NCI-H510A (cell line): ENCODE data around the gene SLC10A7.
"Not testable (repeated sequence)": the region's sequence is repeated elsewhere in the genome, so short reads cannot be mapped to it uniquely, and the experiment has no call there.

ENCODE experiments used
- DNase-seq: peaks from one replicate; lab custom pipeline; 2025; lab: John Stamatoyannopoulos, UW

The SLC10A7 gene

DNA sequence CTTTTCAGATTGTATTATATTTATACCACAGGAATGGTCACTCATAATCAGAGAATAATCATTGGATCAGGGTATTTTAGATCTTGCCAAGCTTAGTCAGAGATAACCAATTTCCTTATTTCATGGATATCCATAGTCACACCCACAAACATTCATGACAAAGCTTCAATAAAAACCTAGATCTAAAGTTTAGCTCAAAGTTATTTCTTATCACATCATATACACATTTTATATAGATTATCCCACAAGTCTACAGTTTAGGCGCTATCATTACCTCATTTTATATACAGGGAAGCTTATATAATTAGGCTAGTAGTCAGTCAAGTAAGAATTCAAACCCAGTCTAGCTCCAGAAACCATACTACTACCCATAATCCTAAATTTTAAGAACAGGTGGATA, 82.3 kb downstream of the SLC10A7 start:
- no peak for DNase-seq

DNA sequence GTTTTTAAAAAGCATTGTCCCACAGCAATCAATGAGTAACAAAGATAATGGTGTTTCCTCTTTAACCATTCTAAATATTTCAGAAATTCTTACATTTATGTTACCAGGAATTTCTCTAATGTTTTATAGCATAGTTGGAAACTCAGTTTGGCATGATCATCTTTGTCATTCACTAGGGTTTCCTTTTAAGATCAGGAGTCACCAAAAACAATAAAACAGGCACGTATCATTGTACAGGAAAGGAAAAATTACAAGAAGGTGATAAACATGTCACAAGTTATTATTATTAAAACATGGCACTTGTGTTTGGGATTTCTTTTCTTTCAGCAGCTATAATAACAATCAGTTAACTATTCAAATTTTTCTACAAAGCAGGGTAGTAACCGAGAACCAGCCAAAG, 84.0 kb downstream of the SLC10A7 start:
- no peak for DNase-seq

DNA sequence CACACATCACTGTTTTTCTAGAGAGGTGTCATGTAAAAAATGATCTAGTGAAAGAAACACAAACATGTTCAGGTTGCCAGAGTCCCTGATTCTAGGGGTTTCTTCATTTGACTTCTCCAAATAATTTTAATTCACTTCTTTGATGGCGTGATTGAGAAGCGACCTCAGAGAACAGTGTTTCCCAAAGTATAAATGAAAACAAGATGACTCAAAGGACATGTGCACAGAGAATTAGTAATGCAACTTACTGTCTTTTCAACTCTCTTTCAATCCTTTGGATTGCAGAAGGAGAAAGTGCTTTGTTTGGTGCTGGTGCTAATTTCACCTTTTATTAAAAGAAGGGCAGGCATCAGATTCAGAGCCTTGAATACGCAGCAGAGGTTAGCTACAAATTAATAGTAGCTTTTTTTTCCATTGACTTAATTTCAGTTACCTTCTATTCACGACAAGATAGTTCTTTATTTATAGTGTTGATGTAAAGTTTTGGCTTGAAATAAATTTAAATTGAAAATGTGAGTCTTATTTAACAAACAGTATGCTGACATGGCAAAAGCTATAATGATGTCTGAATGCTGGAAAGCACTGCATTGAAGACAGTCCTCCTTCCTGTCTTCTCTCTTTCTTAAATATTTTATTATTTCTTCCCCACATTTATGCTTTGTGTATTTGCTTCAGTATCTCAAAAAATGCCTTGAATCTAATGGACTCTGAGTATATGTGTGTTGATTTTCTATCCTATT, 85.1 kb downstream of the SLC10A7 start:
- no peak for DNase-seq

DNA sequence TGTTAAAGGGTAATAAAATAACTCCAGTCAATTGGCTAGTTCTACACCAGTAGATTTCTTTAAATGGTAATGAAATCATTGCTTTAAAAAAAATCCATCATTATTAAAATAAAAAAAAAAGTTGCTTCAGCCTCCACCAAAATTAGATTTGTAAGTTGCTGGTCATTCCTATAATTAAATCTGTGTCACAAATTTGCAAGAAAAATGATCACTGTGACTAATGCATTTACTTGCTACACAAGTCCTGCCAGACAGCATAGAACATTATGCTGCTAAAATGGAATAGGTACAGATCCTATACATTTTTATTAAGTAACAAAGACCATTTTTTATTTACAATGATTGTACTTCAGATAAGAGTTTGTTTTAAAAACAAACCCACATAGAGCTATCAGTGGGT, 85.8 kb downstream of the SLC10A7 start:
- no peak for DNase-seq

DNA sequence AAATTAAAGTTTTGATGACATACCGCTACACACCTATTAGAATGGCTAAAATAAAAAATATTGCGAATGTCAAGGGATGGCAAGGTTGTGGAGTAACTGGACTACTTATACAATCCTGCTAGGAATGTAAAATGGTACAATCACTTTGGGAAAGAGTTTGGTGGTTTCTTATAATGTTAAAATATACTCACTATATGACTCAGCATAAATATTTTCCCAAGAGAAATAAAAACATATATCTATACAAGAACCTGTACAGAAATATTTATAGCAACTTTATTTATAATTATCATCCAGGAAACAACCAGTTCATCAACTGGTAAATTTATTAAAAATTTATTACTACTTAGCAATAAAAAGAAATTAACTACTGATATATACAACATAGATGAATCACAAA, 89.7 kb downstream of the SLC10A7 start:
- no peak for DNase-seq

DNA sequence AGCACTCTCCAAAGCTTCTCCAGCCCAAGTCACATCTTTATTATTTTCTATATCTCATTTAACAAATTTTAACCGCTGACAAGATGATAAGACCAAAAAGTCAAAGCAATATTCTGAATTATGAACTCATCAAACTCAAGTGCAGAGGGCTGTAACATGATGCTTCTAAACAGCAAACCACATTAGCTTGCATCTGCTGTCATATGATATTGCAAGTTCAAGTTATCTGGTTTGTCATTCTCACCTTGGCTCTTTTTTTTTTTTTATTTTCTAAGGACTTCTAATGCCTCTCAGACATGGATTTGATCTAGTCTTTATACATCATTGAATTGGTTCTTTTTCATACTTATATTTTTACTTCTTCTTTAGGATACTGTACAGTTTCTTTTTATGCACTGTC, 93.4 kb downstream of the SLC10A7 start:
- no peak for DNase-seq

DNA sequence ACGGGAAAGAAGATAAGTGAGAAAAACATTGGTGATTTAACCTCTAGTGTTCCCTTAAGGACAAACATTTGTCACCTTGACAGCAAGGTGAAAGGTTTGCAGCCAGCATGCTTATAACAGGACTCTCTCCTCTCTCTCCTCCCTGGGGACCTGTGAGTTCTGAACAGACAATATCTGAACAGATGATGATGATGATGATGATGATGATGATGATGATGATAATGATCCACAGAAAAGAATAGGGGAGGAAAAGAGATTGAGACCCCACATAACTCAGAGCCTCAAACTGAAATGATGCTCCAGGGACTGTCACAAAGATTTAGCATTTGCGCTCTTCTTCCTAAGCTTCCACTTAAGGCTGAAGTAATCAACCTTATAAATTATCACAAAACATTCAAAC, 103.9 kb downstream of the SLC10A7 start:
- no peak for DNase-seq

DNA sequence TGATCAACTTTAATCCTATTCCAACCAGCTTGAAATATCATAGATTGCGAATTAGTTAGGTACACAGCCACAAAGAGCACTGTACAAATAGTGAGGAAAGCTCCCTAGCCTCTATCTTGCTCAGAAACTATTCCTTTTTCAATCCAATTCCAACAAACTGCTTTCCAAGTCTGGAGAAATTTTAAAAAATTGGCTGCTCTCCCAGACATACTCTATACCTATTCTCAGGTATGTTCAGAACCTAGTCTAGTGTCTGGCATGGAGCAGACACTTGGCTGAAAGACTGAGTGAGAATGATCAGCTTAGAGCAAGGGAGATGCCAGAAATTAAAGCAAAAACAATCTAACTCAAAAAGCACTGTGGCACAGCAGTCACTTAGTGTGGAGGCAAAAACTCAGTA, 105.9 kb downstream of the SLC10A7 start:
- no peak for DNase-seq

DNA sequence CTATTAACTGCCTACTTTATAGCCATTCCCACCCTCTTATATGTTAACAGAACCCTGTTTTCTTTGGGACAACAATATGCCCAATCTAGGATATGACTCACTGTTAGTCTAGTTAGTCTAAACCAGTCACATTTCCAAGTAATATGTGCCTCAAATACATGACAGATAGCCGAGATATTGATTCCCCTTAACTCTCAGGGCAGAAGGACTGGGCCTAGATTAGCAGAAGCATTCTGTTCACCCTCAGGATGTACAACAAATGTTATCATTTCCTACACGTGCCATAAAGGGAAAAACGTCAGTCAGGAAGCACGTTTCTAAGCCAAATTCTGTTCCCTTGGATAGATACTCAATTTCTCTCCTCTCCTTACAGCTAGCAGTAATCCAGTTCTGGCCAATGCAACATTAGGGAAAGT, 114.1 kb downstream of the SLC10A7 start:
- no peak for DNase-seq

DNA sequence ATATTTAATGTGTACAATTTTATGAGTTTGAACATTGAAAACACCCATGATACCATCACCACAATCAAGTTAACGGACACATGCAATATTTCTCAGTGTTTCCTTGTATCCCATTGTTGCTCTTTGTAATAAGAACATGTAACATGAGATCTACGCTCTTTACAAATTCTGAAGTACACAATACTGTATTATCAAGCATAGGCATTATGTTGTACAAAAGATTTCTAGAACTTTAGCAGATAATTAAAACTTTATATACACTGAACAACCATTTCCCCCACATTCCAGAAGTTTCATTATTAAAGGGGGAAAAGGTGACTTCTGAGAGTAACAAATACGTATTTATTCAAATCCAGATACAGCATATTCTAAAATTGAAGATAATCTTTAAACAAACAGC, 114.5 kb downstream of the SLC10A7 start:
- DNase-seq = no peak

DNA sequence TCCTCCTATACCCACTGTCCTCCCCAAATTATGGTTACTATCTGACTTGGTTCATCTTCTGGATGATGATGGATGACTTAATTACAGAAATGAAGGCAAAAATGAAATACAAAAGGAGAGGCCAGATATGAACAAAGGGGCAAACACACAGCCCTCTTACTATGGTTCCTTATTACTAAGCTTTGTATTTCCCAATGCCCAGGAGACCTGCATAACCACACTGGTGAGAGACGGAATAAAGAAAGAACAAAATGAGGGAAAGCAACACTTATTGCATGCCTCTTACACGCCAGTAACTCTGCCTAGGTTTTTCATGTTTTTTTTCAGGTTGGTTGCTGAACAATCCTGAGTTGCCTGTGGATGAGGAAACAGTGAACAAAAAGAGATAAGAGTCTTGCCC, 120.5 kb downstream of the SLC10A7 start:
- DNase-seq = no peak

DNA sequence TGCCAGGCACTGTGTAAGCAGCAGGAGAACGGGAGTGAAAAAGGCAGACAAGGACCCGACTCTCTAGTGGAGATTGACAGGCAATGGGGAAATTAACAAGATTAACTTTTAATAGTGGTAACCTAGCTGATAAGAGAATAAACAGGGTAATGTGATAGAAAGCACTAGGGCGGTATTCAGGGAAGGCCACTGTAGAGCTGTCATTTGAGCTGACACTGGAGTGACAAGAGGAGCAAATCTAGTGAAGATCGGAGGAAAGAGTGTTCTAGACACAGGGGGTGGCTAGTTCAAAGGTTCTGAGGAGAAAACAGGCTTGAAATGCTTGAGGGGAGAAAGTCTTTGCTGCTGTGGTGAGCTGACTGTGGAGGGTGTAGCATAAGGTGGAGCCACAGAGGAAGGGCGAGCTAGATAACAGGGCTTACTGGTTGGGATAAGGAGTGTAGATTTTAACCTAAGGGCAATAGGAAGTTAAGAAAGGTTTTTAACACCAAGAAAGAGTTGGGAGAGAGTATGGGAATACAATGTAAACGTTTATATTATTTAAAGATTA, 122.8 kb downstream of the SLC10A7 start:
- DNase-seq = no peak

DNA sequence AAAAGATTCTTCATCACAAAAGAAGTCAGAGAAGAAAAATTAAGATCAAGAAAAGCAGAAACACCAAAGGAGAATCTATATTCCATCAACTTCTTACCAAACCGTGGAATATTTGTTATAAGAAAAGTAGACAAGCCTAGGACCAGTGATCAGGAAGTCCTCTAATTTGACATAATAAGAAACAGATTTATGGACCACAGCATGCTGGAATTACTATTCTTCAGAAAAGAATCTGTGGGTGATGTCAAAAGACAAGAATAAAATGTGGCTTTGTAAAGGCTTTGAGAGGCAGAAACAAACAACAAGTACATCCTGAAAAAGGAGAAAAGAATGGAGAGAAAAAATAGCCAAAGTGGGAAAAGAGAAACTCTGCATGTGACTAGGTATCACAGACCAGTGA, 123.3 kb downstream of the SLC10A7 start:
- DNase-seq = no peak

DNA sequence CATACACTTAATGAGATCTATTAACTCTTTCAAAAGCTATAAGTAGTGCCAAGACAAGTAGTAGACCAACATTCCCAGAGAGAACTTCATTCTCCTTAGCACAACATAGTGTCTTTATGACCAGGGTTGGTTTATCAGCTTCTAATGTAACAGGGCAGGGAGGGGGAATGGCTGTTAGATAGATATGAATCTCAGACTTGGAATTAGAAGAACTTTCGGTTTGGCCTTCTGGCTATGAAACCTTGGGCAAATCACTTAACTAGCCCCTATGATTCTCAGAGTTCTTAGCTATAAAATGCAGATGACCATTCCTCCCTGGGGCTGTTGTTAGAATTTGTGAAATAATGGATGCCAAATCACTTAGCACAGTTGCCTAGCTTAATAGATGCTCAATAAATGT, 132.2 kb downstream of the SLC10A7 start:
- no peak for DNase-seq

DNA sequence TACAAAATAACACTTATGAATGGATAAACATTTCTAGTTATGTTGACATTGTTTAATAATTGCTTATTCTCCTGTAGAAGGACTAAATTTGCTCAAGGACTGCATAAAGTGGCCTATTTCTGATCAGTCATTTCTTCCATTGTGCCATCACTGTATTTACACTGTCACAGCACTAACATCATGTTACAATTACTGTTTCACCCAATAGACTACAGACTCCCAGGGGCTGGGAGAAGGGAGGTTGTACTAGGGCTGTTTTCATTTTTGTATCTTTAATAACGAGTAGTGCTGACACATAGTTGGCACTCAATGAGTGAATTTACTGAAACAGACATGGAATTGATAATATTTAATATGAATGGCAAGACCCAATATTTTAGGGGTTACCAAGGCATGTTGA, 139.5 kb downstream of the SLC10A7 start:
- DNase-seq = no peak

DNA sequence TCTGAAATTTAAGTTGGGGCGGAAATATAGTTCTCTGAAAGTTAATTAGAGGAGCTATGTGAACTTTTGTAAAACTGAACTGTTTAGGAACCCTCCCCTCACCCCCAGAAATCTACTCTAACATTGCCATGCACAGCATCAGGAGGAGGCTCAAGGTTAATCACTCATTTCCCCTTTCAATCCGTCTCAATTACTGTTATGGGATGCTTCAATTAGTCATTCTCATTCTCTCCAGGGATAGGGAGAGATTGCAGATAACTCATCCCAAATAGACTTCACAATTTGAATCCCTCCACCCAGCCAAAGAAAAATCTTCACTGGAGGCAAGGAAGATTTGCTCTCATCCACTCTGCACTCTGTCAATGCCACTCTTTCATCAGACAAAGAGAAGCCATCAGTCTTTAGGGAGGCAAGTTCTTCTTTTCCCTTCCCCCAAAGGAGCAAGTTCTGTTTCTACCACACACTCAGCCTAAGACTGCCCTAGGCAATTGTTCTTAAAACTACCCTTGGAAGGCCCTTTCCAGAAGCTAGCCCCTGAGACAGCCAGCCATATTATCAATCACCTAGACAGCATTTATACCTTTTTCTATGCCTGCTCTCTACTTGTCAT, 140.4 kb downstream of the SLC10A7 start:
- DNase-seq = no peak

DNA sequence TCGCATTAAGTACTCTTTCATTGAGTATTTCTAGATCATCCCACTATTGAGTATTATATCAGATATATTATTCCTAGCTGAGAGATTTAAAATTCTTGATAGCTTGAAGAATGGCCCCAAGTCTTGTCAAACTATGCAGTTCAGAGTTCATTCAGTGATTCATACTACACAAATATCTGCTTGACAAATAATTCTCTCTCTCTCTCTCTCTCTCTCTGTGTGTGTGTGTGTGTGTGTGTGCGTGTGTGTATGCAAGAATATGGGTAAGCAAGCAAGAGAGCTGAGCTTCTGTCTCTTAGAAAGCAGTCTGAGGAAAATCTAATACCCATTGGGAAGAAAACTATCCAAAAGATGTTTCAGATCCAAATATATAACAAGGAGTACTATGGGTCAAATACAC, 142.0 kb downstream of the SLC10A7 start:
- no peak for DNase-seq

DNA sequence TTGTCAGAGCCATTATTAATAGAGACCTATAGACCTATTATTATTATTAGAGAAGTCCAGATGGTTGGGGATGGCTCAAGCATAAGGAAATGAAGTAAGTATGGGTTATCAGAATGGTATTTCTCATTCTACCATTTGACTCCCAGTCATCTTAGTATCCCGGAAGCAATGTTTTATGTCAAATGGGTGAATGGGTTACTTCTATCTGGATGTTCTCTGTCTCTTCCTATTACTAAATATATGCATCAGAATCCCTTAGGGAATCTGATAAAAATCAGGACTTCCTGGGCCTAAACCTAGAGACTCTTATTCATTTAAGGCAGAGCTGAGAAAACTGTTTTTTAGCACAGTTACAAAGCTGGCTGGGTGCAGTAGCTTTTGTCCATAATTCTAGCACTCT, 149.9 kb downstream of the SLC10A7 start:
- no peak for DNase-seq

DNA sequence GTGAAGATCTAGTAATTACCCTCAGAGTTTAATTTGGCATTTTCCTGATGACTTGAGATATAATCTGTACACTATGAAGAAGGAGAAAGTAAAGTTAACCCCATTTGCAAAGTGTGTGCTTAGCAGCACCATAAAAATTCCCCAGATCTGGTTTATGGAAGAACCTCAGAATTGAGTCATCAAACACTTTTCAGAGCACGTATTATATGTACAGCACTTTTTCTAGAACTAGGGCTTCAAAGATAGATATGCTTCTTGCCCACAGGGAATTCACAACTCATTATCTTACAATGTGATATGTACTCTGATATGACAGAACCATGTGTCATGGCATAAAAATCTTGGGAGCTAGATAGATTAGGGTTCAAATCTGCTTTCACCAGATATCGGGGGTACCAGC, 150.9 kb downstream of the SLC10A7 start:
- DNase-seq = no peak

DNA sequence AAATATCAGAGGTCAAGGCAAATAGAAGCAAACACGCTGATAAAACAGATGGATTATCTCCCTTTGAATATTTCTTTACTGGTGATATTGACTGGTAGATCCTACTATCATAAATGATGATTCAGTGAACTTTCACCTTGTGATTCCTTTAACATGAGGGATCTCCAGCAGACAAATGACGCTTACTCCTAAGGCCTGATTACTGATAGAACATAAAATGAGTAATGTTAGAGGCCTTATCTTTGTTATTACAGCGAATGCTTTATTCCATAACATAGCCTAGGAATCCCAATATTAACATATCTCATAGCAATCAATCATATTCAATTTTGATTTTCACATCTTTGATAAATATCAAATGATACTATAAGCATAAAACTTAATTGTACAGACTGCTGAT, 152.3 kb downstream of the SLC10A7 start:
- no peak for DNase-seq

DNA sequence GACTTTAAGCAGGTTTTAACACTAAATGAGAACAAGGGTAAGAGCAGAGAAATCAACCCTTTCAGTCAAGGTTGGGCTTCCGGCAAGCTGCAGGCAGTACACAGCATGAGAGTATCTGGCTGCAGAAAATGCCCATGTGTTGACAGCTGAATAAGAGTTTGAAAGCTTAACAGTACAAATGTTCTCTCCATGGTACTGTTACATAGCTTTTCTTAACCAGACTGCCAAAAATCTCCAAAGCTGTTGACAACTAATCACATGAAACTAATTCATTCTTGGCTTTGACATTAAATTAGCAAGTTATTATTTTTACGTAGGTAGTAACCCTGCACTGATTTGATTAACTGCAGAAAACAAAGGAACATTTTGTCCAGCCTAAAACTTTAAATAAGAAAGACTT, 153.5 kb downstream of the SLC10A7 start:
- no peak for DNase-seq

DNA sequence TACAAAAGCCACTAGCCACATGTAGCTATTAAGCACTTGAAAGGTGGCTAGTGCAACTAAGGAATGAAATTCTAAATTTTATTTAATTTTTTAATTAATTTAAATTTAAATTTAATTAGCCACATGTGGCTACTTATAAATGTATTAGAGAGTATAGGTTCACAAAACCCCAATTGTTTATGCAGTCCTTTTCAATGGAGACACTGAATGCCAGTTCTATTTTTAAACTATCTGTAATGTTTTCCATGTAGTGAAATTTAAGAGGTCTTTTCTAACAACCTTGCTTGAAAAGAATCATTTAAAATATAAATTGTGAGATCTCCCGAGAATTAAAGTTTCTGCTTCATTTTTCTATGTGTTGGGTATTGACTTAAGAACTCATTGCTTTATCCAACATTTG, 154.4 kb downstream of the SLC10A7 start:
- no peak for DNase-seq

DNA sequence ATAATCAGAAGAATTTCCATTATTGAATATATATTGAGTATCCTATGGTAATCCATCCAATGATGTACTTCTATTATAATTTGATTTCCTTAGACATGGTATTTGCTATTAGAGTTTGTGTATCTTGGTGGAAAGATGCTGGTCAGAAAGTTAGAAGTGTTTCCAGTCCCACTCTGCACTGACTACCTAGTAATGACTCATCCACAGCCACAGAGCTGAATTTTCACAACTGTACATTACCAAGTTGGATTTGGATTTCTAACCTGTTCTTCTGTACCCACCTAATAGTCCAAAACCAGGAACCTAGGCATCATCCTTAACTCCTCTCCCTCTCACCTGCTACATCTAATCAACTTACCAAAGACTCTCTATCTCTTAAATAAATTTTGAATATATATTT, 162.0 kb downstream of the SLC10A7 start:
- DNase-seq = no peak

DNA sequence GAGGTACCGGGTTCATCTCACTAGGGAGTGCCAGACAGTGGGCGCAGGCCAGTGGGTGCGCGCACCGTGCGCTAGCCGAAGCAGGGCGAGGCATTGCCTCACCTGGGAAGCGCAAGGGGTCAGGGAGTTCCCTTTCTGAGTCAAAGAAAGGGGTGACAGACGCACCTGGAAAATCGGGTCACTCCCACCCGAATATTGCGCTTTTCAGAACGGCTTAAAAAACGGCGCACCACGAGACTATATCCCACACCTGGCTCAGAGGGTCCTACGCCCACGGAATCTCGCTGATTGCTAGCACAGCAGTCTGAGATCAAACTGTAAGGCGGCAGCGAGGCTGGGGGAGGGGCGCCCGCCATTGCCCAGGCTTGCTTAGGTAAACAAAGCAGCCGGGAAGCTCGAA, 171.6 kb downstream of the SLC10A7 start:
- not testable (repeated sequence) for DNase-seq
